K562 (cell line): ENCODE data around the gene MAD1L1. TPM values are rescaled to one million over a fixed set of nuclear protein-coding genes. Genes with fewer than 3 reads are reported as not detected.

Experiments
- ATAC-seq: fragments of 200-7000 bp; cut with Tn5 transposase; 3 replicates; pipeline ENCODE4 v1.9.1; 2020; ENCODE audit warnings: moderate library complexity
- BruUV-seq: library from RNA; stranded (reverse); fragments of 400-500 nt; replicated peaks from 2 replicates; lab custom pipeline; 2021; lab: Mats Ljungman, UMichigan
- CTCF ChIA-PET: fragments of 300-600 bp; formaldehyde crosslinking; extraction: SDS; loops from one replicate; lab custom pipeline; 2021; ENCODE audit warnings: low intra/inter-chr PET ratio; lab: Yijun Ruan, JAX
- POLR2A ChIA-PET: fragments of 300-600, 350-650 bp; sonication (Branson Sonifier 250); formaldehyde crosslinking; extraction: SDS; loops from one replicate; lab custom pipeline; 2021; ENCODE audit warnings: antibody characterized with exemption, inconsistent platforms; lab: Yijun Ruan, JAX
- DNase-seq, 4 experiments: peaks; one replicate each; pipeline versions ENCODE4 v3.0.0 to v3.0.0-alpha.2; 2011 to 2018; ENCODE audit warnings: low spot score in 3 of 4, mixed read lengths in 3 of 4; ENCODE audit errors: extremely low read depth in 1 of 4
- FAIRE-seq: peaks from 2 replicates; lab custom pipeline; 2011; peaks lifted over from hg19 to GRCh38; lab: Jason Lieb, UNC
- H2AFZ ChIP-seq: 2 replicates; pipeline ENCODE4 v1.6.0; 2011; ENCODE audit warnings: low read depth, low read length, control low read depth, inconsistent platforms
- H3K27ac ChIP-seq: fragments of 200-600 bp; 3 replicates; pipeline ENCODE4 v1.8.0; 2011; ENCODE audit warnings: low read depth, mild to moderate bottlenecking, control low read depth, inconsistent platforms, low read length, moderate library complexity, mixed read lengths; ENCODE audit errors: extremely low read depth
- H3K27me3 ChIP-seq, 2 experiments: fragments of 300-600 bp in 1 of 2; 2 replicates in 1 of 2; 3 replicates in 1 of 2; pipeline versions ENCODE4 v1.6.0 to v1.8.0; 2011; ENCODE audit warnings: inconsistent platforms in 2 of 2, low read length in 2 of 2, mild to moderate bottlenecking in 1 of 2, mixed read lengths in 1 of 2, moderate library complexity in 1 of 2; ENCODE audit not compliant: control insufficient read depth in 2 of 2, insufficient read depth in 2 of 2
- H3K36me3 ChIP-seq: fragments of 300-600 bp; 3 replicates; pipeline ENCODE4 v1.8.0; 2011; ENCODE audit warnings: mild to moderate bottlenecking, low read length, inconsistent platforms; ENCODE audit not compliant: control insufficient read depth, insufficient read depth
- H3K4me1 ChIP-seq, 2 experiments: fragments of 200-600 bp in 1 of 2; replicated peaks in 1 of 2; 2 replicates in 1 of 2; 3 replicates in 1 of 2; pipeline versions ENCODE4 v1.5.1 to v1.8.0; 2011; ENCODE audit warnings: inconsistent platforms in 2 of 2, low read length in 2 of 2, mild to moderate bottlenecking in 1 of 2, mixed read lengths in 1 of 2, moderate library complexity in 1 of 2; ENCODE audit not compliant: control insufficient read depth in 2 of 2, insufficient read depth in 2 of 2
- H3K4me2 ChIP-seq: 2 replicates; pipeline ENCODE4 v1.6.1; 2011; ENCODE audit warnings: low read length, control low read depth, inconsistent platforms, mixed read lengths; ENCODE audit not compliant: insufficient read depth
- H3K4me3 ChIP-seq: fragments of 200-600 bp; sonication (generic), shearing (Covaris generic); 2 replicates; pipeline ENCODE4 v1.5.1; 2016; ENCODE audit warnings: control low read depth, inconsistent platforms
- H3K79me2 ChIP-seq: fragments of 200-600 bp; 3 replicates; pipeline ENCODE4 v1.8.0; 2011; ENCODE audit warnings: low read length, inconsistent platforms; ENCODE audit not compliant: control insufficient read depth, insufficient read depth
- H3K9ac ChIP-seq, 2 experiments: 2 replicates each; pipeline versions ENCODE4 v1.6.0 to v1.6.1; 2011; ENCODE audit warnings: low read depth in 2 of 2, low read length in 2 of 2, control low read depth in 1 of 2, inconsistent platforms in 1 of 2, mild to moderate bottlenecking in 1 of 2, mixed read lengths in 1 of 2; ENCODE audit not compliant: insufficient read depth in 1 of 2
- H3K9me1 ChIP-seq: one replicate; pipeline ENCODE4 v1.6.0; 2011; ENCODE audit warnings: inconsistent platforms, mild to moderate bottlenecking, low read length, moderate library complexity; ENCODE audit not compliant: control insufficient read depth, insufficient read depth
- H3K9me3 ChIP-seq: replicated peaks from 2 replicates; pipeline ENCODE4 v1.5.1; 2011; ENCODE audit warnings: low read depth, low read length, inconsistent platforms; ENCODE audit not compliant: control insufficient read depth, insufficient read depth
- H4K20me1 ChIP-seq: replicated peaks from 2 replicates; pipeline ENCODE4 v1.6.1; 2011; ENCODE audit warnings: low read length, inconsistent platforms, mixed read lengths; ENCODE audit not compliant: control insufficient read depth, insufficient read depth
- BRD4 ChIP-seq: fragments of 200-600 bp; sonication (generic); IDR thresholded peaks from 2 replicates; pipeline ENCODE4 v1.6.1; 2017; ENCODE audit warnings: inconsistent platforms
- EGR1 ChIP-seq: fragments of 450-650 bp; conservative IDR thresholded peaks from 2 replicates; pipeline ENCODE4 v1.6.1; 2017; ENCODE audit warnings: mild to moderate bottlenecking
- EP400 ChIP-seq: fragments of 450-650 bp; IDR thresholded peaks from 2 replicates; pipeline ENCODE4 v1.6.1; 2017; ENCODE audit warnings: antibody characterized with exemption, mild to moderate bottlenecking, moderate library complexity
- FOSL1 ChIP-seq: fragments of 200-800 bp; sonication (Bioruptor generic); conservative IDR thresholded peaks from 2 replicates; pipeline ENCODE4 v1.6.1; 2016; ENCODE audit warnings: missing genetic modification characterization, missing compliant biosample characterization
- HDAC1 ChIP-seq, 2 experiments: fragments of 450-650 bp; IDR thresholded peaks; 2 replicates each; pipeline ENCODE4 v1.6.1; 2016 to 2017; ENCODE audit warnings: inconsistent platforms in 1 of 2, mild to moderate bottlenecking in 1 of 2, moderate library complexity in 1 of 2
- HDAC3 ChIP-seq: fragments of 450-650 bp; IDR thresholded peaks from 2 replicates; pipeline ENCODE4 v1.6.1; 2018; ENCODE audit warnings: borderline replicate concordance, mild to moderate bottlenecking, moderate library complexity; ENCODE audit not compliant: partially characterized antibody
- IRF2 ChIP-seq: sonication (generic); formaldehyde crosslinking; IDR thresholded peaks from 2 replicates; pipeline ENCODE4 v1.8.1; 2022; ENCODE audit warnings: mild to moderate bottlenecking, missing genetic modification reagents
- MAZ ChIP-seq, 2 experiments: fragments of 450-650 bp in 1 of 2; sonication (generic) in 1 of 2; formaldehyde crosslinking; IDR thresholded peaks in 1 of 2; conservative IDR thresholded peaks in 1 of 2; 2 replicates each; pipeline versions ENCODE4 v1.4.0 to v1.5.0; 2020; ENCODE audit warnings: mild to moderate bottlenecking in 1 of 2, missing genetic modification reagents in 1 of 2
- NCOA4 ChIP-seq: fragments of 450-650 bp; IDR thresholded peaks from 2 replicates; pipeline ENCODE4 v1.6.1; 2018; ENCODE audit warnings: mild to moderate bottlenecking; ENCODE audit not compliant: partially characterized antibody
- ZNF133 ChIP-seq: fragments of 250-450 bp; sonication (Bioruptor Pico); IDR thresholded peaks from 2 replicates; pipeline ENCODE4 v1.4.0; 2020; ENCODE audit warnings: mild to moderate bottlenecking
- ZNF239 ChIP-seq: fragments of 250-450 bp; sonication (Bioruptor Pico); IDR thresholded peaks from 2 replicates; pipeline ENCODE4 v1.4.0; 2020; ENCODE audit warnings: mild to moderate bottlenecking
- ZNF280A ChIP-seq: fragments of 450-650 bp; IDR thresholded peaks from 2 replicates; pipeline ENCODE4 v1.6.1; 2018; ENCODE audit warnings: mild to moderate bottlenecking, low read depth; ENCODE audit not compliant: partially characterized antibody
- ZNF316 ChIP-seq: fragments of 450-650 bp; IDR thresholded peaks from 2 replicates; pipeline ENCODE4 v1.6.1; 2016
- ZNF324 ChIP-seq: fragments of 250-450 bp; sonication (Bioruptor Pico); IDR thresholded peaks from 2 replicates; pipeline ENCODE4 v1.4.0; 2020; ENCODE audit warnings: mild to moderate bottlenecking
- ZNF561 ChIP-seq: fragments of 450-650 bp; formaldehyde crosslinking; conservative IDR thresholded peaks from 2 replicates; pipeline ENCODE4 v1.4.0; 2020; ENCODE audit warnings: mild to moderate bottlenecking, moderate library complexity
- ZNF75A ChIP-seq: fragments of 450-650 bp; formaldehyde crosslinking; IDR thresholded peaks from 2 replicates; pipeline ENCODE4 v1.4.0; 2020; ENCODE audit warnings: mild to moderate bottlenecking
- ZNF766 ChIP-seq: fragments of 200-800 bp; sonication (Bioruptor generic); conservative IDR thresholded peaks from 2 replicates; pipeline ENCODE4 v1.6.1; 2016; ENCODE audit warnings: missing genetic modification characterization, missing compliant biosample characterization
- WGBS: fragments of 100-300 bp; shearing (Covaris generic); methylation state at CpG from one replicate; pipeline ENCODE4 v1.1.6; 2016; ENCODE audit warnings: low coverage, mixed read lengths; ENCODE audit not compliant: insufficient coverage; ENCODE audit errors: missing lambda C conversion rate; 5-methylcytosine and 5-hydroxymethylcytosine counted together
- in situ Hi-C: fragments of 300-500 bp; cut with MboI; formaldehyde crosslinking; loops from 4 replicates; pipeline ENCODE4 v1.15.0; 2018; ENCODE audit warnings: inconsistent platforms, mixed read lengths
- intact Hi-C: fragments of 100-400 bp; cut with micrococcal nuclease; formaldehyde crosslinking; loops from 2 replicates; pipeline ENCODE4 v1.14.2; 2022
- polyA plus RNA-seq, 8 experiments: library from polyadenylated mRNA; depleted of rRNA in 4 of 8; stranded (reverse) in 5 of 8; unstranded in 3 of 8; fragments of >200 nt; fragmentation: Nextera tagmentation in 2 of 8; fragmentation: Illumina TruSeq in 1 of 8; extraction: Ambion mirVana in 2 of 8; extraction: Trizol in 1 of 8; gene quantifications; 2 replicates each; pipeline versions ENCODE4 v1.2.1 to v1.2.3, GENCODE V29; 2011 to 2014; ENCODE audit warnings: inconsistent platforms in 1 of 8, missing spikeins in 1 of 8
- total RNA-seq, 7 experiments: library from RNA; depleted of rRNA in 6 of 7; stranded (reverse); fragments of >200 nt in 6 of 7; fragmentation: Illumina TruSeq in 2 of 7; extraction: Trizol in 2 of 7; gene quantifications; 2 replicates each; pipeline versions ENCODE4 v1.2.1 to v1.2.3, GENCODE V29; 2011 to 2021; ENCODE audit warnings: low replicate concordance in 1 of 7

Gene MAD1L1
- total and polyA plus RNA-seq, 9 of the 15 experiments (the other 6 are each of a cell fraction or from before 2014, with no cell fraction given), result 1.7 to 89.7 (median 18.0) TPM

DNA sequence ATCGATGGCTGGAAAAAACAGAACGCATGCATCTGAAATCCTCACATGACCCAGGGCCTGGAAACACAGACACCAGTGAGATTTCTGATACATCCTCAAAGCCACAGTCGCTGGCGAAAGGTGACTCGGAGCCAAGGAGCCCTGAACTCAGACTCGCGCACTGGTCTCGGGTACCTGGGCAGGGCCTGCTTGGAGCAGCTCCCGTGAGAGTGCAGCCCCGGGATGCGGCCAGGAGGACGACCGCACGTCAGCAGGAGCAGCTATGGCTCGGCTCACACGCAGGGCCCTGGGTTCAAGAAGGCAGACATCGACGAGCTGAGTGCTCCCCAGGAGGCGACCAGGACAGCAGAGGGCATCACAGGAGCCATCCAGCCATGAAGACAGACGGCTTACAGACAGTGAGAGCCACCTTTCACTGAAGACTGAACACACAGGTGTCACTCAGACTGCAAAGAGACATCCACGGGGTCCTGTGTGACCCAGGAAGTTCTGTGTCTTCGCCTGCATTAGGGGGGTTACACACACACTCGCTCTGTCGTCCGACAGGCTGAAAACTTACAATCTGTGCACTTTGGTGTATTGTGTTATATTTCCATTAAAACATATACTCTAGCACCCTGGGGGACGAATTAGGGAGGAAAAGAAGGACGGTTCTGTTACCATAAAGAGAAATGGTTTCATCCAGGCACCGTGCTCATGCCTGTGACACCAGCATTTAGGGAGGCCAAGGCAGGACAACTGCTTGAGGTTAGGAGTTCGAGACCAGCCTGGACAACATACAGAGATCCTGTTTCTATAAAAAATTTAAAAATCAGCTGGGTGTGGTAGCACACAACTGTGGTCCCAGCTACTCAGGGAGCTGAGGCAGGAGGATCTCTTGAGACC lies 227.7 kb downstream of the MAD1L1 start:
- Histone ChIP-seq H4K20me1 (no peaks in the 10 kb centered on the region), H3K4me1 (peaks cover 0 to 72% of the 10 kb centered on the region in 2 experiments; a peak in 2 of 5 replicates), H3K4me3 (no peak overlapping the region), H3K36me3 (peaks cover 4% of the 10 kb centered on the region; the same call in 1 of the 3 replicates), H3K9ac (peak overlapping the region in 1 of 2 experiments; percentile 26; a peak in 2 of 4 replicates), H3K9me1 (no peaks in the 10 kb centered on the region), H3K9me3 (no peaks in the 10 kb centered on the region), H2AFZ (no peak overlapping the region), H3K27ac (no peak overlapping the region), H3K4me2 (no peak overlapping the region), H3K79me2 (no peaks in the 10 kb centered on the region), H3K27me3 (no peaks in the 10 kb centered on the region)
- TF ChIP-seq BRD4 (no peak), EP400 (no peak), EGR1 (no peak), HDAC3 (no peak), ZNF561 (no peak), ZNF766 (CRISPR knock-in tag) (no peak), ZNF280A (no peak), ZNF133 (CRISPR knock-in tag) (no peak), FOSL1 (tag) (no peak), ZNF75A (CRISPR knock-in tag) (no peak), ZNF316 (no peak), NCOA4 (no peak), ZNF239 (CRISPR knock-in tag) (no peak), IRF2 (CRISPR knock-in tag) (no peak), HDAC1 (IDR thresholded peaks at IDR 0.05) (no peak), ZNF324 (no peak), MAZ (CRISPR knock-in tag; conservative IDR thresholded peaks at IDR 0.05 in 1 of 2, IDR thresholded peaks at IDR 0.05 in 1 of 2) (no peak)
- FAIRE-seq, result no peak
- CTCF ChIA-PET, result no interaction called here
- in situ Hi-C loops, result no loop called here
- no TSS peak for BruUV-seq
- WGBS, result 81% methylated on average over 20 of the region's 29 CpGs
- DNase-seq, result no peak
- intact Hi-C loops, result no loop called here
- ATAC-seq, result no peak
- POLR2A ChIA-PET, result no interaction called here
